GM19240 (cell line): ENCODE data around the gene BICD2.
"Not testable (repeated sequence)": the region's sequence is repeated elsewhere in the genome, so short reads cannot be mapped to it uniquely, and the experiment has no call there.

Source experiments
- DNase-seq: peaks from one replicate; pipeline ENCODE4 v3.0.0; 2011; ENCODE audit warnings: low spot score; ENCODE audit not compliant: insufficient read length

The BICD2 gene

GRCh38 chr9:92764381-92764987 is at the start of gene BICD2:
Gene BICD2, minus strand, starts transcription at chr9:92764833. Its CDS starts 89 bp downstream, at chr9:92764744.
- no peak for DNase-seq

- not testable (repeated sequence) for DNase-seq
These were observed 45.1 kb upstream of the BICD2 start for GRCh38 chr9:92809629-92810326.

DNA sequence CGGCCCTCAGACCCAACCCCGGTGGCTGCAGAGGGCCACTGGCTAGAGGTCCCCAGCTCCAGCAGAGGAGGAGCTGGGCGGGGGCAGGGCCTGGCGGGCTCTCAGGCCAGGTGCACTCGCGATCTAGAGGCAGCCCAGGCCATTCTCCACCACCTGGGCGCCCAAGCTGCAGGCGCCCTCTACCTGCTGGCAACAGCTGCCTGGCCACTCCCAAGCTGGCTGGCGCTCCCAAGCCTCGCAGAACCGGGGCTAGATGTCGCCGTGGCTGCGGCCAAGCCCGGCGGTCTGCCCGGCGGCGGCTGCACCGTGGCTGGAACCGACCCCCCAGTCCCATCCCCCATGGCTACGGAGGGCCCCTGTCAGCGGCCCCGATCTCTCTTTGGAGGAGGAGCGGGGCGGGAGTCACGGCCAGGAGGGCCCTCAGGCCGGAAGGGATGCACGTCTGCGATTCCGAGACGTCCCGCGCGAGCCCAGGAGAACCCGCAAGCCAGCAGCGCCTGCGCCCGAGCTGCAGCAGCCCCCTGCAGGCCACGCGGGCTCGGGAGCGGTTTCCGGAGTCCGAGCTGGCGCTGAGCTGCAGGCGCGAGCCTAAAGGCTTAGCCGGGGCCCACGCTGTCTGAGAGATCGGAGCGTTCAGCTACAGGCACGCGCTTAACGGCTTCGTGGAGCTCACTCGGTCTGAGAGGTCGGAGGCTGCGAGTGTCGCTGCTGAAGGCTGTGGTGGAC is 44.3 kb upstream of the BICD2 start:
- no peak for DNase-seq

- no peak for DNase-seq
These were observed 43.4 kb upstream of the BICD2 start for GRCh38 chr9:92807757-92808725.

- no peak for DNase-seq
These were observed 42.6 kb upstream of the BICD2 start for GRCh38 chr9:92807031-92807756.

GRCh38 chr9:92804727-92805126 is 40.1 kb upstream of the BICD2 start:
- no peak for DNase-seq

DNA sequence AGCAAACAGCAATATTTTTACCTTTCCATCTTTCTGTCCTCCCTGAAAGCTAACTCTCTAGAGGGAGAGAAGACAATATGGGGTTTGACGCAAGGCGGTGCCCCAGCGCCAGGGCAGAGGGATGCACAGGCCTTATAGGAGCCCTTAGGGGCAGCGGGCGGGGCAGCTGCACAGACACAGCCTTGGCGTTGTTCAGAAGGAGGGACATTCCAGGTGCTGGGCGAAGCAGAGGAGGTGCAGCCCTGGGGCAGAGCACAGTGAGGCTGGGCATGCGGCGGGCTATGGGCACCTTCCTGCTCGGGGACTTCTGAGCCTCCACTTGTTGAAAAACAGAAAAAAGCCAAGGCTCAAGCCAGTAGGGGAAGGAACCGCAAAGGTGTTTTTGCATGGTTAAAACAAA is 33.7 kb upstream of the BICD2 start:
- DNase-seq: no peak

DNA sequence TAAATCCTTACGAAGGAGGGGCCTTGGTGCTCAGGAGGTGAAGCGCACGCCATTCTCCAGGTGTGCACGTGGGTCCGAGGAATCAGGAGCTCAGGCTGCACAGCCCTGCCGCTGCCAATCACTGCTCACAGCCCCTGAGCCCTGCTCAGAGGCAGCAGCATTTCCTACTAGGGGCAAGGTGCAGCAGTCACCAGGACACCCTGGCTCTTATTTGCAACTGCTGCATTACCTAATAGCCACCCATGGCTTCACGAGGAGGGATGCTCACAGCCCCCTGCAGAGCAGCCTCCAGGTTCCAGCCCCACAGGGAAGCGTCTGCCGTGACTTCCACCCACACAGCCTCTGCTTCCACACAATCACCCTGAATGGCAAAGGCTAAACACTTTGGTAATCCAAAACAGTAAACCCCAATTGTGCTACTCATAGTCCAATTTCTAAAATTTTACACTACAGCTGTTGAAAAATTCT is 31.7 kb upstream of the BICD2 start:
- DNase-seq: not testable (repeated sequence)

GRCh38 chr9:92795598-92796336 is 31.1 kb upstream of the BICD2 start:
- no peak for DNase-seq

GRCh38 chr9:92795000-92795399 is 30.4 kb upstream of the BICD2 start:
- DNase-seq: no peak

DNA sequence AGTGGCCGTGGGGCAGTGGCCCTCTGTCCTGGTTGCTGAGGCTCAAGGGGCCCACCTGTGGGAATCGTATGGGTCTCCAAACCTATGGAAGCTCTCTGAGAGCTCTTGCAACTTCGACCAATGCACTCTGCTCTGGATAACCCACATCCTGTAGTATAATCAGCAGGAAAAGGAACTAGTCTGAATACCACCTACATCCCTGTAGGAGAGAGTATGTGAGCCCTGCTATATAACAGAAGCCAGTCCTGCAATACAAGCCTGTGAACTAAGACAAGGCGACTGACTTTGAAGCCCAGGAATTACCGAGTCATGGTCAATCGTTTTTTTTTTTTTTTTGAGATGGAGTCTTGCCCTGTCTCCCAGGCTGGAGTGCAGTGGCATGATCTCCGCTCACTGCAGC is 29.8 kb upstream of the BICD2 start:
- no peak for DNase-seq

GRCh38 chr9:92790542-92791527 is 26.2 kb upstream of the BICD2 start:
- DNase-seq: peak; percentile 58

DNA sequence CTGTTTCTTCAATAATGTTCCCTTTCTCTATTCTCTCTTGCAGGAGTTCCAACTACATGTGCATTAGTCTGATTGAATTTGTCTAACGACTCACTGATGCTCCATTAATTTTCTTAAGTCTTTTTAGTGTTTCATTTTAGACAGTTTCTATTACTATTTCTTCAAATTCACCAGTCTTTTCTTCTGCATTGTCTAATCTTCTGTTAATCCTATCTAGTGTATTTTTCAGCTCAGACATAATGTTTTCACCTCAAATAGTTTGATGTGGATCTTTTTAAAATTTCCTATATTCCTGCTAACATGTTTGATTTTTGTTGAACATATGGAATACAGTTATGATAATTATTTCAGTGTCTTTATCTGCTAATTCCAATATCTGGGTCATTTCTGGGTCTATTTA is 21.7 kb upstream of the BICD2 start:
- no peak for DNase-seq

DNA sequence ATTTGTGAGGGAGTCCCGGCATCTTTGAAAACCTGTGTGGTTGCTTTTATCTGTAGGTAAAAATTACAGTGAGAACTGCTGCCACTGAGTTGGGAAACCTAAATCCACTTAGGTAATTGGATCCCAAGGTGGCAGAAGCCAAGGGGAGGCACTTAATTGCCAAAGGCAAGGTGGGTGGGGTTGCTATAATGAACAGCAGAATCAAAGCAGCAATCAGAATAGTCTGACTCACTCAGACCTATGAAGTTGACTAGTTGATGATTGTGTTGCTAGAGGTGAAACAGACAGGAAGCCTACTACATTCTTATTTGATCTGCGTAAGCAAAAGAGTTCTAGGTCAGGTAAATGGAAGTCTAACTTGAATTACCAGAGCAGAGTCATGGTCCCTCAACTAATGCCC is 17.3 kb upstream of the BICD2 start:
- no peak for DNase-seq

DNA sequence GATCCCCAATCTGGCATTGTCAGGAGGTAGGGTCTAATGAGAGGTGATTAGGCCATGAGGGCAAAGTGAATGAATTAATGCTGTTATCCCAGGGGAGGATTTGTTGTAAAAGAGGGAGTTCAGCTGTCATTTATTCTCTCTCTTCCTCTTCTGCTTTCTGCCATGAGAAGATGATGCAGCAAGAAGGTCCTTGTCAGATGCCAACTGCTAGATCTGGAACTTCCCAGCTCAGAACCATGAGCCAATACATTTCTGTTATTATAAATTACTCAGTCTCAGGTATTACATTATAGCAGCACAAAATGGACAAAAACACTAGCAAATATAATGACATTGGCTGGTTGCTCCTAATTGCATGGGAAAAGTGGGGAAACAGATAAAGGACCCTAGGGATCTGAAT is 15.6 kb upstream of the BICD2 start:
- no peak for DNase-seq

DNA sequence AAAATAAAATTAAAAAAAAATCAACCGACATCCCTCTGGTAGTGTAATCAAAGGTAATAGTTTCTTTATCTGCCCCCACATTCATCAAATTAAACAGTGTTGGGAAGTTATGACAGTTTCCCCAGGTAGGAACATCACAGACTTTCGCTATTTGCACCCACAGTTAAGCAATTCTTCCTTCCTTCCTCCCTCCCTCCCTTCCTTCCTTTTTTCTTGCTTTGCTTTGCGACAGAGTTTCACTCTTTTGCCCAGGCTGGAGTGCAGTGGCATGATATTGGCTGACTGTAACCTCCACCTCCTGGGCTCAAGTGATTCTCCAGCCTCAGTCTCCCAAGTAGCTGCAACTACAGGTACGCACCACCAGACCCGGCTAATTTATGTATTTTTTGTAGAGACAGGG is 10.8 kb upstream of the BICD2 start:
- no peak for DNase-seq

GRCh38 chr9:92774274-92774673 is 9.6 kb upstream of the BICD2 start:
- DNase-seq: no peak

DNA sequence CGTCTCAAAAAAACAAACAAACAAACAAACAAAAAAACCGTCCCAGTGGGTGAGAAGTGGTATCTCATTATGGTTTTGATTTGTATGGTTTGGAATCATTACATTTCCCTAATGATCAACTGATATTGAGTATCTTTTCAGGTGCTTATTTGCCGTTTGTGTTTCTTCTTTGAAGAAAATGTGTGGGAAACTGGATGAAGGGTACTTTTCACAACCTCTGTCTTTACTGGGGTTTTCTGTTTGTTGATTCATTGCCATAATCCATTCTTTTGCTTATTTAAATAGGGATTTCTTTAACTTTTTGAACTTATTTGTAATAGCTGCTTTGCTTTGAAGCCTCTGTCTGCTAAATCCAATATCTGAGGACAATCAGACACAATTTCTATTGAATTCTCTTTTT is 9.2 kb upstream of the BICD2 start:
- no peak for DNase-seq

- no peak for DNase-seq
These were observed 6.7 kb upstream of the BICD2 start for GRCh38 chr9:92771309-92771708.
